GM21515 (cell line): Measurements from ENCODE around the gene SF3B4.
"Not testable (repeated sequence)": the region's sequence is repeated elsewhere in the genome, so short reads cannot be mapped to it uniquely, and the experiment has no call there.

Experiments
- ATAC-seq: cut with Tn5 transposase; IDR thresholded peaks from one replicate; pipeline ENCODE4 v1.9.1; 2021; ENCODE audit not compliant: unreplicated experiment

The SF3B4 gene

GRCh38 chr1:149927563-149928400 is at the start of gene SF3B4:
Gene SF3B4, minus strand, starts transcription at chr1:149927803. Its CDS starts 44 bp downstream, at chr1:149927759.
- ATAC-seq: peak; percentile 85

GRCh38 chr1:149977345-149977744 is 49.7 kb upstream of the SF3B4 start:
- no peak for ATAC-seq

- no peak for ATAC-seq
Measured at GRCh38 chr1:149972547-149972946, 44.9 kb upstream of the SF3B4 start.

- no peak for ATAC-seq
Measured at GRCh38 chr1:149967646-149968045, 40.0 kb upstream of the SF3B4 start.

GRCh38 chr1:149967041-149967440 is 39.4 kb upstream of the SF3B4 start:
- ATAC-seq: no peak

- ATAC-seq: no peak
Measured at GRCh38 chr1:149966405-149966804, 38.8 kb upstream of the SF3B4 start.

GRCh38 chr1:149965440-149965839 is 37.8 kb upstream of the SF3B4 start:
- ATAC-seq: no peak

- ATAC-seq: no peak
Measured at GRCh38 chr1:149963358-149963757, 35.8 kb upstream of the SF3B4 start.

GRCh38 chr1:149962736-149963135 is 35.1 kb upstream of the SF3B4 start:
- ATAC-seq: no peak

GRCh38 chr1:149962039-149962647 is 34.5 kb upstream of the SF3B4 start:
- no peak for ATAC-seq

GRCh38 chr1:149957548-149957947 is 29.9 kb upstream of the SF3B4 start:
- not testable (repeated sequence) for ATAC-seq

GRCh38 chr1:149949911-149950310 is 22.3 kb upstream of the SF3B4 start:
- ATAC-seq: no peak

GRCh38 chr1:149945206-149945605 is 17.6 kb upstream of the SF3B4 start:
- ATAC-seq: no peak

GRCh38 chr1:149942885-149943284 is 15.3 kb upstream of the SF3B4 start:
- ATAC-seq: no peak

- no peak for ATAC-seq
Measured at GRCh38 chr1:149942207-149942606, 14.6 kb upstream of the SF3B4 start.

GRCh38 chr1:149940427-149940826 is 12.8 kb upstream of the SF3B4 start:
- ATAC-seq: no peak

- not testable (repeated sequence) for ATAC-seq
Measured at GRCh38 chr1:149938668-149939003, 11.0 kb upstream of the SF3B4 start.

- no peak for ATAC-seq
Measured at GRCh38 chr1:149937759-149938158, 10.2 kb upstream of the SF3B4 start.

GRCh38 chr1:149936992-149937705 is 9.5 kb upstream of the SF3B4 start:
- ATAC-seq: no peak

- ATAC-seq: no peak
Measured at GRCh38 chr1:149936170-149936991, 8.8 kb upstream of the SF3B4 start, which contains the start of gene MTMR11. Gene MTMR11, minus strand, starts transcription at chr1:149936879. Its CDS starts 232 bp downstream, at chr1:149936647.

- no peak for ATAC-seq
Measured at GRCh38 chr1:149934356-149934755, 6.8 kb upstream of the SF3B4 start.
